ENCODE measurements around the gene HSPB1. TPM values are rescaled to one million over a fixed set of nuclear protein-coding genes. Genes with fewer than 3 reads are reported as not detected.

Gene HSPB1
- total and polyA plus RNA-seq, 11 donors = 822 to 5,278 (median 2,076) TPM

GRCh38 chr7:76316984-76317781 is 14.7 kb downstream of the HSPB1 start:
- Histone ChIP-seq H3K27me3 (no peaks in the 10 kb centered on the region), H3K36me3 (peaks cover 0 to 6% (median 0%) of the 10 kb centered on the region in 9 donors), H3K9me3 (no peaks in the 10 kb centered on the region), H3K4me1 (peaks cover 0 to 35% (median 18%) of the 10 kb centered on the region in 12 donors), H3K27ac (peak overlapping the region; percentile 84 to 98 (median 94)), H3K4me3 (peak overlapping the region in 11 of 12 donors; percentile 51 to 91 (median 74))
- intact Hi-C loops (cut with DNase I) = loop anchor here in 2 of 10 donors (1.0 to 5.0 kb wide), 2 partner anchors 26 to 45 kb away; no protein-coding TSS in a partner anchor
- TF ChIP-seq CTCF (IDR thresholded peaks at IDR 0.05) = no peak
- no peak for TF ChIP-seq POLR2A (IDR thresholded peaks at IDR 0.05)
- DNase-seq = peak in 2 of 5 donors; percentile 31 to 35
- no peak for ATAC-seq
- WGBS, 4 donors = 55 to 82% (median 58%) methylated on average over 5 to 14 of the region's 14 CpGs

- Histone ChIP-seq H3K4me1 (peaks cover 0 to 42% (median 25%) of the 10 kb centered on the region in 12 donors), H3K4me3 (peak overlapping the region; percentile 48 to 91 (median 74)), H3K27ac (peak overlapping the region; percentile 84 to 98 (median 94)), H3K36me3 (peaks cover 0 to 10% (median 0%) of the 10 kb centered on the region in 9 donors), H3K27me3 (no peaks in the 10 kb centered on the region), H3K9me3 (no peaks in the 10 kb centered on the region)
- DNase-seq = peak; percentile 97 to 99 (median 99)
- peak; percentile 93 to 97 (median 94) for ATAC-seq
- intact Hi-C loops (cut with DNase I) = loop anchor here in 7 of 10 donors (1.0 to 5.0 kb wide), 4 partner anchors 40 to 44 kb away; partner anchors contain the start of gene YWHAG (in 4 of the 7)
- WGBS, 4 donors = 0 to 1% (median 0%) methylated on average over 26 to 50 of the region's 50 CpGs
- TF ChIP-seq POLR2A (IDR thresholded peaks at IDR 0.05) = peak; percentile 75 to 92
- no peak for TF ChIP-seq CTCF (IDR thresholded peaks at IDR 0.05)
Measured at GRCh38 chr7:76317782-76318487, 15.5 kb downstream of the HSPB1 start.

DNA sequence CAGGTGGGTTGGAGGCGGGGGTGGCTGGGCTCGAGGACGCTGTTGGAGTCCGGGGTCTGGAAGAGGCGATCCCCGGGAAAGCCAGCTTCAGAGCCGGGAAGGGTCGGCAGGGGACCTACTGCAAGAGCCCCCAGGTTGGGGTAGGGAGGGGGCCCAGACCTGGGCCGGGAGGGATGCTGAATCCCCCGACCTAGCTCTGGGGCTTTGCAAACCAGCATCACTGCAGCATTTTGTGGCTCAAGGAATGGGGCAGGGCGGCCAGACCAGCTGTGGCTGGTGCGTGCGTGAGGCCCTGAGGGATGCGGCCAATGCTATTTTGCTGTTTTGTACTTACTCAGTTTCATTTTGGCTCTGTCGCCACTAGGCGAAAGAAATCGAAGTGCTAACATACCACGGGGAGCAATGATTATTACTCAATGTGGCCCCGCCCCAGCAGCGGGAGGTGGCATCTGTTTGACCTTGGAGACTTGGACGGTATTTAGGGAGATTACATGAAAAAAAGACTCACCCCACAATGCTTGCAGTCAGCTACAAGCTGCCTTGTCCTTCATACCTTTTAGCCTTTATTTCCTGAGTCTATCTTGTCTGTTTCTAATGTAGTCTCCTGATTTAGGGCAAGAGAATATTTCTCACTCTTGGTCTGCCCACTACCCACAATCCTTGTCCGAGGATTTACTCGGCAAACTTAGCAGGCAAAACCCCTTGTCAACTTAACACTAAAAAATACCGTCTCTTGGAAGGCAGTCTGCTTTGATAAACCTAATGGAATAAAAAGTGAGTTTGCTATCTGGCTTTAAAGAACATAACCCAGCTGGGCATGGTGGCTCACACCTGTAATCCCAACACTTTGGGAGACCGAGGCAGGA is 16.2 kb downstream of the HSPB1 start:
- H3K27me3 ChIP-seq = no peaks in the 10 kb centered on the region
- intact Hi-C loops (cut with DNase I) = loop anchor here in 7 of 10 donors (1.0 to 5.0 kb wide), 4 partner anchors 40 to 44 kb away; partner anchors contain the start of gene YWHAG (in 4 of the 7)
- peaks cover 0 to 10% (median 0%) of the 10 kb centered on the region in 9 donors for H3K36me3 ChIP-seq
- H3K27ac ChIP-seq = peak overlapping the region; percentile 84 to 98 (median 94)
- peaks cover 0 to 47% (median 28%) of the 10 kb centered on the region in 12 donors for H3K4me1 ChIP-seq
- TF ChIP-seq CTCF (IDR thresholded peaks at IDR 0.05) (peak in 8 of 12 donors; percentile 12 to 49 (median 42)), POLR2A (IDR thresholded peaks at IDR 0.05) (no peak)
- DNase-seq = peak; percentile 62 to 84 (median 76)
- peak; percentile 6 to 54 (median 48) for ATAC-seq
- no peaks in the 10 kb centered on the region for H3K9me3 ChIP-seq
- 5 to 8% (median 6%) methylated on average over 16 to 25 of the region's 25 CpGs for WGBS, 4 donors
- H3K4me3 ChIP-seq = peak overlapping the region; percentile 48 to 91 (median 74)
